Neural progenitor cell (in vitro differentiated cells): ENCODE measurements around the gene PRSS36.
"Not testable (repeated sequence)": the region's sequence is repeated elsewhere in the genome, so short reads cannot be mapped to it uniquely, and the experiment has no call there.

ENCODE experiments used
- CTCF ChIP-seq: fragments of 200-600 bp; sonication (generic); IDR thresholded peaks from 2 replicates; pipeline ENCODE4 v1.5.1; 2017; ENCODE audit warnings: antibody characterized with exemption, mild to moderate bottlenecking
- EZH2 ChIP-seq: fragments of 200-600 bp; sonication (generic); IDR thresholded peaks from 2 replicates; pipeline ENCODE4 v1.6.1; 2017; ENCODE audit warnings: antibody characterized with exemption, mild to moderate bottlenecking, moderate library complexity

GRCh38 chr16:31150976-31151375 lies 1.1 kb upstream of the PRSS36 start:
- not testable (repeated sequence) for TF ChIP-seq CTCF, EZH2
